Stimulated activated CD8-positive, alpha-beta memory T cell treated with anti-CD3 and anti-CD28 coated beads, Interleukin-2, amount 100 ng/mL, for 1 hour (primary cell): Measurements from ENCODE around the gene IQSEC3.

Source experiments
- DNase-seq, 2 donors: peaks; one replicate each; pipeline ENCODE4 v3.0.0-alpha.2; 2020; ENCODE audit warnings: low read depth in 2 of 2

The IQSEC3 gene

GRCh38 chr12:197347-197746, 130.8 kb downstream of the IQSEC3 start:
- no peak for DNase-seq

- no peak for DNase-seq
Measured at GRCh38 chr12:197911-198695, 131.5 kb downstream of the IQSEC3 start.

GRCh38 chr12:198705-199104, 132.1 kb downstream of the IQSEC3 start:
- no peak for DNase-seq

GRCh38 chr12:201361-201760, 134.8 kb downstream of the IQSEC3 start:
- no peak for DNase-seq

GRCh38 chr12:202081-202731, 135.6 kb downstream of the IQSEC3 start:
- no peak for DNase-seq

GRCh38 chr12:203074-203461, 136.5 kb downstream of the IQSEC3 start:
- no peak for DNase-seq

GRCh38 chr12:203462-204260, 137.1 kb downstream of the IQSEC3 start:
- DNase-seq: no peak

GRCh38 chr12:204261-204678, 137.7 kb downstream of the IQSEC3 start:
- DNase-seq: no peak

- no peak for DNase-seq
Measured at GRCh38 chr12:205026-205425, 138.5 kb downstream of the IQSEC3 start.

GRCh38 chr12:206746-207440, 140.3 kb downstream of the IQSEC3 start:
- DNase-seq: no peak

- DNase-seq: no peak
Measured at GRCh38 chr12:207804-208203, 141.2 kb downstream of the IQSEC3 start.

- no peak for DNase-seq
Measured at GRCh38 chr12:208813-209212, 142.2 kb downstream of the IQSEC3 start.

- DNase-seq: no peak
Measured at GRCh38 chr12:209246-209645, 142.7 kb downstream of the IQSEC3 start.

- no peak for DNase-seq
Measured at GRCh38 chr12:209851-210250, 143.3 kb downstream of the IQSEC3 start.

GRCh38 chr12:210277-211141, 143.9 kb downstream of the IQSEC3 start:
- no peak for DNase-seq

GRCh38 chr12:211142-211465, 144.5 kb downstream of the IQSEC3 start:
- no peak for DNase-seq

- no peak for DNase-seq
Measured at GRCh38 chr12:211639-212414, 145.3 kb downstream of the IQSEC3 start.

- no peak for DNase-seq
Measured at GRCh38 chr12:212415-212714, 145.8 kb downstream of the IQSEC3 start.

GRCh38 chr12:212715-213526, 146.4 kb downstream of the IQSEC3 start:
- DNase-seq: no peak

- no peak for DNase-seq
Measured at GRCh38 chr12:213527-213932, 147.0 kb downstream of the IQSEC3 start.
